GM18909 (cell line): ENCODE results near the gene SLC36A3.

Experiments
- ATAC-seq: cut with Tn5 transposase; IDR thresholded peaks from one replicate; pipeline ENCODE4 v1.9.1; 2021; ENCODE audit warnings: mild to moderate bottlenecking; ENCODE audit not compliant: unreplicated experiment, poor library complexity

The SLC36A3 gene

DNA sequence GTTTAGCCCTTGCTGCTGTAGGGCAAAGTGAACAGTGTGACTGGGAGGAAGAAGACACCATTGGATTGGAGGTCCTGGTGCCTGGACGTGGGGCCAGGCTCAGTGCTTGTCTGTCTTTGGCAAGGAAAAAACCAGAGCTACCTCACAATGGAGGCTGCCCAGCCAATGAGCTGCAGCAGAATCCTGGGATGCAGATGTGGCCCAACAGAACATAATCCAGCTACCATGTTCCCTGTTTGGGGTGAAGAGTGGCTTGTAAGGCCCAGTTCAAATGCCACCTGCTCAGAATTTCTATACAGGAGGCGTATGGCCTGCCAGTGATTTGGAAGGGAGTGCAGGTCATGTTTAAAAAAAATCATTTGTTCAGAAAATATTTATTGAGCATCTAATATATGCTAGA lies at the start of gene SLC36A3:
Gene SLC36A3 (minus strand): TSS at position 101 of the 400 bp plus-strand sequence. CDS start 412 bp downstream, outside the sequence.
- no peak for ATAC-seq

DNA sequence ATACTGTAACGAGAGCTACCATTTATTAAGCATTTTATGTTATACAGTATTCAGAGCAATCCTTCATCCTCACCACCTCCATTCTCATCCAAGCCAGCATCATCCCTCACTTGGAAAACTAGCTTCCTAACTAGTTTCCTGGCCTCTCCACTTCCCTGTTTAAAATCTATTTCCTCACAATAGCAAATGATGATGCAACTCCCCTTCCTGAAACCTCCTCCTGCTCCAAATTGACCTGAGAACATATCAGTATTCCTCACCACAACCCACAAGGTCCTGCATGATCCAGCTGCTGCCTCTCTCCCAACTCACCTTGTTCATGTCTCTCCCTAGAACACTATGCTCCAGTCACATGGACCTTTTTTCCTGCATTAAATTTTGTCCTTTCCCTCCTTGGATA lies 48.1 kb upstream of the SLC36A3 start:
- no peak for ATAC-seq

DNA sequence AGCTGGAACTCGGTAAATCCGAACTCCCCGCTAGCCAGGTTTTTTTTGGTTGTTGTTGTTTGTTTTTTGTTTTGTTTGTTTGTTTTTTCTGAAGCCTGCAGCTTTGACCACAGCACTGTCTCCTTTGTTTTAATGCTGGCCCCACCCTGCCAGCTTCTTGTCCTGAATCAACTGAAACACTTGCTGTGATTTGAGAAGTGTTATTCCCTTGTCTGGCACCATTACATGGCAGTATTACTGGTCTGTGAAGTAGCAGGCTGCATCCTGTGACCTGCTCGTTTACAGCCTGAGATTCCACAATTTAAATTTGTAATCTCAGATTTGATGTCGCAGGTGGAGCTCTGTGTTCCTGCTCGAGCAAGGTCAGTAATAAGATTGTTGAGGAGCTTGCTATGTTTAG lies 45.2 kb upstream of the SLC36A3 start:
- no peak for ATAC-seq

- ATAC-seq, result no peak
These were observed 43.8 kb upstream of the SLC36A3 start, which contains the start of gene SLC36A2 for GRCh38 chr5:151347369-151347768. Gene SLC36A2, minus strand, starts transcription at chr5:151347559. Its CDS starts 99 bp downstream, at chr5:151347460.

DNA sequence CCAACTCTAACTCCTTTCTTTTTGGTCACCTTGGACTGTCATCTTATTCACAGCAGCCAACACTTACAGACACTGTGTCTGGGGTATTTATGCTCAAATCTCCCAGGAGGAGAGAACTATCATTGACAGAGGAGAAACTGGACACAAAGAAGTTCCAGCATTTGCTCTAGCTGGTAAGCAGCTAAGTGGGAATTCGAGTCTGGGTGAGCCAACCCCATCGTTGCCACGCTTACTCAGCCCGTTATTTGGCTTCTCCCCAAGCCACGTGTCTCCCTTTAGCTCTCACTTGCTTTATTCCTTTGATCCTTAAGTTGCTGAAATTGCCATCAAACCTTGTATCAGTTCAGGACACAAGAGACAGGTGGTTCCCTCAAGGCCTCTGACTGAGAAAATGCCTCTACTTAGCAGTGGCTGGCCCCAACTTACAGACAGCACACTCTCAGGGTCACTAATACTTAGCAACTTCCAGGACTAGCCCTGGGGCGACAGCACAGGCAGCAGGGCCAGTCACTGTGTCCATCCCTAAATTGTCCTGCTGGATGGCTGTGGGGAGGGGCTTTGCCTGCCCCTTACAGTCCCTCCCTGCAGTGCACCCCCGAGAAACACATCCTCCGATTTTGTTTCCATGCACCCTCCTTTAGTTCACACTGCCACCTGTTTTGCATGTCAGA lies 42.4 kb upstream of the SLC36A3 start:
- no peak for ATAC-seq

DNA sequence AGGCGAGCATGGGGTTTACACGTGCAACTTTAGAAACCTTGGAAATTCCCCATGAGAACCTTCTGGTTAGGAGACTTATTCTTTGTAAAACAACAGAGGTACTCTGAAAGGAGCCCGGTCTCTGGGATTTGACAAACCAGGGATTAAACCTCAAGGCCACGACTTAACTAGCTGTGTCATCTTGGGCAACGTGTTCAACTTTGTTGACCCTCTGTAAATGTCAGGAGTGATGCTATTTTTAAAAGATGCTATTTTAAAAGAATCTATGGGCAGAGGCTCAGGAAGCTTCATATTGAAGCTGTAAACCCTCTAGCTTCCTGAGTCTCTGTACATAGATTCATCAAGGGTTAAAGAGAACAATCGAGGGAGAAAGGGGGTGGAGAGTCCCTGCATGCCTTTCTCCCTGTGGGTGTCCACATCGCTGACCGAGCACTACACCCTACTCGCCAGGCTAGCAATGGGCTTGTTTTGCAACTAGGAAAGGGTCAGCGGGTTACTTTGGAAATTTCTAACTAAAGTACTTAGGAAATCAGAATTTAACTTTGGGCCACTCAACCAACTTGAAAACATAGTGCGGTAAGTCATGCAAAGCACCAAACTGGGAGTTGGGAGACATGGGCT lies 41.7 kb upstream of the SLC36A3 start:
- no peak for ATAC-seq

GRCh38 chr5:151344088-151344487 lies 40.5 kb upstream of the SLC36A3 start:
- ATAC-seq, result no peak

GRCh38 chr5:151340004-151340403 lies 36.4 kb upstream of the SLC36A3 start:
- no peak for ATAC-seq

- no peak for ATAC-seq
These were observed 35.2 kb upstream of the SLC36A3 start for GRCh38 chr5:151338734-151339133.

DNA sequence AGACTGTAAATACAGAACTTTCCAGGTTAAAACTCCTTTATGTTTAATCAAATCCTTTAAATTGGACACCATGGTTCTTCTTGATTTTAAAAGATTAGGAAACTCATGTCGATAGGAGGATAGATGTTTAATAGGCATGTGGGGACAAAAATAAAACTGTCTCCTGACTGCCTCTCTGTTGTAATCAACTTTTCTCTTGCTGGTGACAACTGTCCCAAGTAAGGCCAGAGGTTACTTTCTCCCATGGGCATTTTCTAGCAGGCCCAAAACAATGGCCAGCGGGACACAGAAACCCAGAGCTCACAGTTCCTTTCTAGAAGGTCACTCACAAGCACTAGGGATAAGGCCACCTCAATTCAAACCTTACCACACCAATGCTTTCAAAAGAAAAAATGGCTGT lies 29.3 kb upstream of the SLC36A3 start:
- no peak for ATAC-seq

- ATAC-seq, result no peak
These were observed 25.2 kb upstream of the SLC36A3 start for GRCh38 chr5:151328734-151329133.

GRCh38 chr5:151327585-151327984 lies 24.0 kb upstream of the SLC36A3 start:
- no peak for ATAC-seq

GRCh38 chr5:151326266-151326665 lies 22.7 kb upstream of the SLC36A3 start:
- ATAC-seq, result no peak

- no peak for ATAC-seq
These were observed 16.9 kb upstream of the SLC36A3 start for GRCh38 chr5:151320481-151320880.

DNA sequence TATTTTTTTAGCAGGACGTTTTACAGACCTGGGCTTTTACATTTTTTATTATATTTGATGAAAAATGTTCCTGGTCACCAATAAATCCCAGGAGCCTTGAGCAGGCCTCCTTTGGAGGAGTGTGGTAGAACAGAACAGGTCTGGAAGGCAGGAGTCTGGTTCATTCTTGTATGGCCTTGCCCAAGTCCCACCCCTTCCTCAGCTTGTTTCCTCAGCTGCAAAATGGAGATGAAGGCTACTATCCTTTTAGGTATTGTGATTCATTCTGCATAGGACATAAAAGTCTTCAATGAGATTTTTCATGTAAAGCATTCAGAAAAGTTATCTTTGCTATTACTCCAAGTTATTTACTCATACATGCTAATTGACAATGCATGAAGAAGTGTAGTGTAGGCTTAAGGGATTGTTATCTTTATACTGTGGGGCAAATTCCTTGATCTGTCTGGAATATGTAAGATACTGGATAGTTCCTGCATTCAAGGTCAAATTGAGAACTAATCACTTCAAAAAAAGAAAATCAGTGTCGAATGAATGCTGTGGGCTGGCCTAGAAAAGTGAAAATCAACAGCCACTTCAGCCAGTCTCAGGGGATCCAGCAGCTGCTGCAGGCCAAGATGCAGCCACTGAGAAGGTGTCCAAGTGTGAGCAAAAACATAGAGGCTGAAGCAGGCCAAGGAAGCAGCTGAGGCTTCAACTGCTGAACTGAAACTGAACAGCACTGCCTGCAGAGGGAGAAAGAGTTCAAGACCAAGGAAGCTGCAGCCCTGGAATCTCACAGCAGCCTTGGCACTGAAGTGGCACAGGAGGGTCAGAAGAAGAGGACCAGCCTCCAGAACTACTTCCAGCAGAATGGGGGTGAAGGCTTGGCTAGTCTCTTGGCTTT lies 15.5 kb upstream of the SLC36A3 start:
- peak; percentile 78 for ATAC-seq

- ATAC-seq, result no peak
These were observed 14.3 kb upstream of the SLC36A3 start for GRCh38 chr5:151317871-151318270.

DNA sequence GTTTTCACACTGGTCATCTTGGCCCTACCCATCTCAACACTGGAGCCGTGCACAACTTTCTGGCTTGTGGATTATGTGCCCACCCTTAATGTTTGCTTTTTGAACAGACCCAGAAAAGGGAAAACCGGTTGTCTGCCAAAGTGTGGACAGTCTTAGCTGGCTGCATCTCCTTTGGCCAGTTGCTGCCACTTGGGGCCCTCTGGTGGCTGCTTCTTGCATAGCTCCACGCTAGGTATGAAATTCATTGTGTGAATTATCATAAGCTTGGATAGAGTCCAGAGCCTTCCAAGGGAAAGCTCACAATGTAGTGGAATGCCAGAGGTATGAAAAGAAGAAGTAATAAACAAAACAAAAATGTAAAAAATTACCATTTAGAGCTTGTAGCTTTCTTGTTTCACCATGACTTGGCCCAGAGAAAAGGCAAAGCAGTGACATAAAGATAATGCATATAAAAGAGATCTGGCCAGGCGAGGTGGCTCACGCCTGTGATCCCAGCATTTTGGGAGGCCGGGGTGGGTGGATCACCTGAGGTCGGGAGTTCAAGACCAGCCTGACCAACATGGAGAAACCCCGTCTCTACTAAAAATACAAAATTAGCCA lies 12.5 kb upstream of the SLC36A3 start:
- ATAC-seq, result peak; percentile 75

GRCh38 chr5:151313357-151313756 lies 9.8 kb upstream of the SLC36A3 start:
- no peak for ATAC-seq

GRCh38 chr5:151312756-151313324 lies 9.3 kb upstream of the SLC36A3 start:
- no peak for ATAC-seq

GRCh38 chr5:151310932-151311331 lies 7.4 kb upstream of the SLC36A3 start:
- ATAC-seq, result no peak
